Stimulated activated naive CD8-positive, alpha-beta T cell treated with anti-CD3 and anti-CD28 coated beads, Interleukin-15, amount 100 ng/mL, for 72 hours (primary cell): ENCODE data around the gene SARDH.

ENCODE experiments used
- ATAC-seq: fragments of 150-1000 bp; cut with Tn5 transposase; 2 replicates; pipeline ENCODE4 v1.10.0; 2021; ENCODE audit warnings: mild to moderate bottlenecking, moderate library complexity
- DNase-seq, 2 donors: peaks; one replicate each; pipeline ENCODE4 v3.0.0; 2021 to 2022
- H3K27ac Mint-ChIP-seq, 2 donors: one replicate each; pipeline ENCODE4 v1.8.0; 2022; ENCODE audit warnings: mild to moderate bottlenecking in 2 of 2, mixed read lengths in 2 of 2, moderate library complexity in 2 of 2
- H3K27me3 Mint-ChIP-seq: one replicate; pipeline ENCODE4 v1.8.0; 2022; ENCODE audit warnings: mixed read lengths
- H3K4me1 Mint-ChIP-seq: one replicate; pipeline ENCODE4 v1.8.0; 2022; ENCODE audit warnings: mild to moderate bottlenecking, mixed read lengths
- H3K4me3 Mint-ChIP-seq, 2 donors: one replicate each; pipeline ENCODE4 v1.8.0; 2022; ENCODE audit warnings: mild to moderate bottlenecking in 2 of 2, mixed read lengths in 2 of 2, moderate library complexity in 1 of 2
- H3K9me3 Mint-ChIP-seq, 2 donors: one replicate each; pipeline ENCODE4 v1.8.0; 2022; ENCODE audit warnings: mixed read lengths in 2 of 2

Gene SARDH

DNA sequence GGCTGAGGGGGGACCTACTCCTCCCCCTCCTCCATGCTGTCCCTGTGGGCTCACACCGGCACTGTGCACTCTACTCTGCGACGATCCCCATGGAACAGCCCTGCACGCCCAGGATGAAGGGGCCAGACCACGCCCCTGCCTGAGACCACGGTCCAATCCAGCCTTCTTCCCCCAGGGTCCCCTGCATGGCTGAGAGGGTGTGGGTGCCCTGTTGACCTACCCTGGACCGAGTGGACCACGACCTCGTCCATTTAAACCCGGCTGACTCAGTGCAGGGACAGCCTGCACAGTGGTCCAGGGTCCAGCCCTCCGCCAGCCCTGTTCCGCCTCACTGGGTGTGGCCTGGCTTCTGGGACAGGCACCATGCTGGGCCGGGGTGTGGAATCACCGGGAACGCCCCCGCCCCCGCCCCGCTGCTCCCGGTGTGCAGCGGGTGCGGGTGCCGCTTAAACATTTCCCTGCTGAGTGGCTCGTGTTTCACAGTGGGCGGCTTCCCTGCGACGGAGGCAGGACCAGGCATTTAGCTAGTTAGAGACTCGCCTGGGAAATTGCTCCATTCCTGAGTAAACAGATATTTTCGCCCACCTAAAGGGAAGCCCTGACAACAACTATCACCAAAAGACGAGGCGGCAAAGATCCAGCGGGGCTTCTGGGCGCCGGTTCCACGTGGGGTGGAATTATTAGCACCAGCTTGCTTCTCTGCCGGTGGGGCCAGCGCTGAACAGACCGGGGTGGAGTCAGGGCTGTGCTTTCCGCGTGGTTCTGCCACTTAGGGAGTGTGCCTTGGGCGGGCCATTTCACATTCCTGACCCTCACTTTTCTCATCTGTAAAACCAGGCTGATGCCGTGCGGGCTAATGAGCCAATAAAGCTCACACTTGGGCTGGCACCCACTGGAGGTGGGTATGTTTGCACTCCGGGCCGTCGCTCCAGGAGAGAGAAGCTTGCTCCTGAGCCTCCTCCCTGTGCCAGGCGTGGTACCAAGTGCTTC, 79.4 kb downstream of the SARDH start:
- Mint-ChIP-seq H3K27ac (no peak overlapping the region), H3K4me3 (peak overlapping the region in 1 of 2 donors; percentile 24), H3K4me1 (peaks cover 34% of the 10 kb centered on the region), H3K27me3 (peaks cover 61% of the 10 kb centered on the region), H3K9me3 (no peaks in the 10 kb centered on the region)
- ATAC-seq (no peak), DNase-seq (no peak)

GRCh38 chr9:133657120-133657661, 81.0 kb downstream of the SARDH start:
- Mint-ChIP-seq H3K4me1 (peaks cover 34% of the 10 kb centered on the region), H3K4me3 (no peak overlapping the region), H3K9me3 (no peaks in the 10 kb centered on the region), H3K27ac (no peak overlapping the region), H3K27me3 (peaks cover 76% of the 10 kb centered on the region)
- ATAC-seq (no peak), DNase-seq (no peak)

DNA sequence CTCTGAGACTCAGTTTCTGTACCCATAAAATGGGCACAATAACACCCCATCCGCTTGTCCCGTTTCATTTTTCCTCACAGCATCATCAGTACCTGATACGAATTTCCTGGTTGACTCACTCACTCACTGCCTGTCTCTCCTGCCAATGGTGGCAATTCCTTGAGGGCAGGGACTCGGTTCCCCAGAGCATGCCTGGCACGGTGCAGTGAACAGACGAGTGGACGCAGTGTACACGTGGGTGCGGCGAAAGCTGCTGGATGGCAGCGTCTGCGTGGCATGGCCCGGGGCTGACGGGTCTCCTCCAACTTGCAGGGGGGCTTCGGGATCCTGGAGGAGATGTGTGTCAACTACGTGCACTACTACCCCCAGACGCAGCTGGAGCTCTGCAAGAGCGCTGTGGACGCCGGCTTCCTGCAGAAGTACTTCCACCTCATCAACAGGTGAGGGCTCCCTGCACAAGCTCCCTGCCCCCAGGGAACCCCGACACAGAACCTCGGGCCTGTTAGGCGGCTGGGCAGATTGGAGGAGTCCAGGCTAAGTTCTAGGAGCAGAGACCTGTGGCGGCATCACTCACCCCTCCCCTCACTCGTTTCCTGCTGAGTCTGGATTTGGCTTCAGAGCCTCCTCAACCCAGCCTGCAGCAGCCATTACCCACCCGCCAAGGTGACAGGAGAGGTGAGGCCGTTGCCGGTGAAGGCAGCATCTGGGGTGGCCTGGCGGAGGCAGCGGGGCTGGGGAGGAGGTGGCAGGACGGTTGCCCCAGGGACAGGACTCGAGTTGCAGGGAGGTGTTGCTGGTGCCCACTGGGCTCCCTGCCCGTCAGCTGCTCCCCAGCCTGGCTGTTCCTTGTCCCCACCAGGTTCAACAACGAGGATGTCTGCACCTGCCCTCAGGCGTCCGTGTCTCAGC, 81.7 kb downstream of the SARDH start:
- H3K9me3 Mint-ChIP-seq = no peaks in the 10 kb centered on the region
- no peak overlapping the region for H3K27ac Mint-ChIP-seq
- peaks cover 80% of the 10 kb centered on the region for H3K27me3 Mint-ChIP-seq
- H3K4me1 Mint-ChIP-seq = peaks cover 34% of the 10 kb centered on the region
- peak in 1 of 2 donors; percentile 29 for DNase-seq
- no peak overlapping the region for H3K4me3 Mint-ChIP-seq
- ATAC-seq = peak; percentile 58

- Mint-ChIP-seq H3K4me3 (no peak overlapping the region), H3K4me1 (peaks cover 34% of the 10 kb centered on the region), H3K9me3 (no peaks in the 10 kb centered on the region), H3K27me3 (peaks cover 81% of the 10 kb centered on the region), H3K27ac (no peak overlapping the region)
- DNase-seq (no peak), ATAC-seq (no peak)
Measured at GRCh38 chr9:133655701-133656100, 82.5 kb downstream of the SARDH start.

DNA sequence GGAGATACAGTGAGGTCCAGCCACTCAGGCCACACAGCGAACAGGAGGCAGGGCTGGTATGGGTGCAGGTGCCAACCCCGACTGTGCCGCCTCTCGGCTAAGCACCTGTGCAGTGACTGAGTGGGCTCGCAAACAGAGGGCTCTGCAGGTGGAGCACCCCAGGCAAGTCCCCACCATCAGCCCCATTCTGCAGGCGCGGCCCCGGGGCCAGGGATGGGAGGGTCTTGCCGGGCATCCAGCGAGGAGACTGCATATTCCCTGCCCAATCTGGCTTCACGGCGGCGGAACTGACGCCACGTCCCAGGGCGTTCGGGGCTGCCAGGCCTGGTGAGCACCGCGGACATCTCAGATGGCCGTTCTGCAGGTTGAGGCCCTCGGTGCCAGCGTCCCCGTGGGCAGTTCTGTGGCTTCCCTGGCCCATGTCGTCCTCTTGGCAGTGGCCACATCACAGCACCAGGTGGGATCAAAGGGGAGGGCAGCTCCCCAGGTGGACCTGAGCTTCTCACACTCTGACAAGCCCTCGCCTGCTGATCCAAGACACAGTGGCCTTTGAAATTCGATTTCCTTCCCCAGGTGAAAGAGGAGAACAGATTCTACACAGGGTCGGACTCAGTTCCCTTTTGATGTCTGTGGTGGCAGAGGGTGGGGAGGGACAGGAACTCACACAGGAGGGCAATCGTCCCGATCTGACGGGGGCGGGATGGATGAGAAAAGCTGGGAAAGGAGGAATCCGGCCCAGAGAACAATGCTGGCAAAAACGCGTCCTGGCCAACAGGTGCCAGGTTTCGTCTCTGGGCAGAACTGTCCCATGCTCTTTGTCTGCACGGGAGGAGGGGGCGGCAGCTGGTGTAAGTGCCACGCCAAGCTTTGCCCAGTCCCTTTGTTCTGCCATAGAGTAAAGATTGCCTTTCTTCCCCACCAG, 83.2 kb downstream of the SARDH start:
- ATAC-seq = no peak
- H3K27ac Mint-ChIP-seq = no peak overlapping the region

DNA sequence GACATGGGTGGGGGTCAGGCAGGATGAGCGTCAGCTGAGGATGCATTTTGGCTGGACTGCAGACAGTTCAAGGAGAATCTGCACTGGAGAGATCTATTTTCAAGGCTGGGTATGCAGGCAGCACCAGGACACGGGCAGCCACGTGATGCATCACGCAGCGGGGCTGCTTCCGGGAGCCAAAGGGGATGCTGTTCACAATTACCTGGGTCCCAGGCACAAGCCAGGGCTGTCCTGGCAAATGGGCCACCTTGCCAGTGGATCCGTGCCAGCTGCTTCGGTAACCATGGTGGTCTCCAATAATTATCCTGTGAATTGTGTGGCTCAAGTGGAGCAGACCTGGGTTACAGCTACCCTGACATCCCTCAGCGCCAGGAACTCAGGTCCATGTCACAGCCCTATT, 84.5 kb downstream of the SARDH start:
- ATAC-seq (no peak), DNase-seq (no peak)
- Mint-ChIP-seq H3K27me3 (peaks cover 73% of the 10 kb centered on the region), H3K4me1 (peaks cover 18% of the 10 kb centered on the region), H3K27ac (no peak overlapping the region), H3K9me3 (no peaks in the 10 kb centered on the region), H3K4me3 (no peak overlapping the region)

More for the DNA sequence above, 83.2 kb downstream of the SARDH start:
- Mint-ChIP-seq H3K9me3 (no peaks in the 10 kb centered on the region), H3K4me3 (no peak overlapping the region), H3K4me1 (peaks cover 31% of the 10 kb centered on the region), H3K27me3 (peaks cover 83% of the 10 kb centered on the region)
- no peak for DNase-seq

DNA sequence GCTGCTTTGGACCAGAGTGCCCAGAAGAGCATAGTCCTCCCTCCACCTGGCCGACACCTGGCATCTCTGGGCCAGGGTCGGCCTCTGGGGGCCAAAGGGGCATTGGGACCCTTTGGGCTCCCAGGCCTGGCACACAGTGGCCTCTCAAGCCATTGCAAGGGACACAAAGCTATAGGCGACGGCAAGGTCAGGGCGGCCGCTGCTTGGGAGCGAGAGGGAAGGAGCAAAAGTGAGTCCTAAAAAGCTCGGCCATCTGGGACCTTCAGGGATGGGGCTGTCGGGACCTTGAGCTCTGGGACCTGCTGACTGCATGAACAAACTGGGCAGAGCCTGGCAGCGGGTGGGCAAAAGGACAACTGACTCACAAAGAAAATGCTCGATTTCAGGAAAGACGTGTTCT, 88.1 kb downstream of the SARDH start:
- Mint-ChIP-seq H3K4me3 (no peak overlapping the region), H3K4me1 (no peaks in the 10 kb centered on the region), H3K9me3 (no peaks in the 10 kb centered on the region), H3K27ac (peak overlapping the region in 1 of 2 donors; percentile 40), H3K27me3 (peaks cover 37% of the 10 kb centered on the region)
- DNase-seq = no peak
- no peak for ATAC-seq

- no peak overlapping the region for H3K27ac Mint-ChIP-seq
- H3K4me3 Mint-ChIP-seq = no peak overlapping the region
- DNase-seq (no peak), ATAC-seq (no peak)
- H3K27me3 Mint-ChIP-seq = peaks cover 30% of the 10 kb centered on the region
- no peaks in the 10 kb centered on the region for H3K4me1 Mint-ChIP-seq
- no peaks in the 10 kb centered on the region for H3K9me3 Mint-ChIP-seq
Measured at GRCh38 chr9:133649194-133649593, 89.0 kb downstream of the SARDH start.

GRCh38 chr9:133647765-133648469, 90.2 kb downstream of the SARDH start:
- no peak overlapping the region for H3K4me3 Mint-ChIP-seq
- no peaks in the 10 kb centered on the region for H3K9me3 Mint-ChIP-seq
- no peak for DNase-seq
- H3K4me1 Mint-ChIP-seq = no peaks in the 10 kb centered on the region
- no peak overlapping the region for H3K27ac Mint-ChIP-seq
- ATAC-seq = no peak
- H3K27me3 Mint-ChIP-seq = peaks cover 23% of the 10 kb centered on the region

DNA sequence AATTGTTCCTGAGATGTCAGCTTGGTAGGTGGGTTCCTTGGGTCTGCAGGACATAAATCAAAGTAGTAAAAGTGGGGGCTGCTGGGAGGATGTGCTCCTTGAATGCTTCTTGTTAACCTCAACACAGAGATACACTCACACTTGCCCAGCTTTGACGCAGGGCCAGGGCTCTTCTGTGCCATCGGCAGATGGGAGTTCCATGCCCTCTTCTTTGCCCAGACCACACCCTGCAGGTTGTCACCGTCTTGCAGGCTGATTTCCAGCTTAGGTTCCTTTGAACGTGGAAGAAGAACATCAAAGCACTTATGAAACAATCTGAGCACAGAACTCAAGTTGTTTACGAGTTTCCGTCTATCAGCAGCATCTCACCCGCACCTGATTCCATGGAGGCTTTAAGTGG, 91.0 kb downstream of the SARDH start:
- no peak for DNase-seq
- no peaks in the 10 kb centered on the region for H3K9me3 Mint-ChIP-seq
- H3K4me3 Mint-ChIP-seq = no peak overlapping the region
- no peak overlapping the region for H3K27ac Mint-ChIP-seq
- no peaks in the 10 kb centered on the region for H3K4me1 Mint-ChIP-seq
- peaks cover 15% of the 10 kb centered on the region for H3K27me3 Mint-ChIP-seq
- ATAC-seq = no peak

GRCh38 chr9:133645021-133645765, 93.0 kb downstream of the SARDH start:
- no peaks in the 10 kb centered on the region for H3K4me1 Mint-ChIP-seq
- peaks cover 6% of the 10 kb centered on the region for H3K27me3 Mint-ChIP-seq
- H3K9me3 Mint-ChIP-seq = no peaks in the 10 kb centered on the region
- ATAC-seq (no peak), DNase-seq (no peak)
- no peak overlapping the region for H3K27ac Mint-ChIP-seq
- no peak overlapping the region for H3K4me3 Mint-ChIP-seq

DNA sequence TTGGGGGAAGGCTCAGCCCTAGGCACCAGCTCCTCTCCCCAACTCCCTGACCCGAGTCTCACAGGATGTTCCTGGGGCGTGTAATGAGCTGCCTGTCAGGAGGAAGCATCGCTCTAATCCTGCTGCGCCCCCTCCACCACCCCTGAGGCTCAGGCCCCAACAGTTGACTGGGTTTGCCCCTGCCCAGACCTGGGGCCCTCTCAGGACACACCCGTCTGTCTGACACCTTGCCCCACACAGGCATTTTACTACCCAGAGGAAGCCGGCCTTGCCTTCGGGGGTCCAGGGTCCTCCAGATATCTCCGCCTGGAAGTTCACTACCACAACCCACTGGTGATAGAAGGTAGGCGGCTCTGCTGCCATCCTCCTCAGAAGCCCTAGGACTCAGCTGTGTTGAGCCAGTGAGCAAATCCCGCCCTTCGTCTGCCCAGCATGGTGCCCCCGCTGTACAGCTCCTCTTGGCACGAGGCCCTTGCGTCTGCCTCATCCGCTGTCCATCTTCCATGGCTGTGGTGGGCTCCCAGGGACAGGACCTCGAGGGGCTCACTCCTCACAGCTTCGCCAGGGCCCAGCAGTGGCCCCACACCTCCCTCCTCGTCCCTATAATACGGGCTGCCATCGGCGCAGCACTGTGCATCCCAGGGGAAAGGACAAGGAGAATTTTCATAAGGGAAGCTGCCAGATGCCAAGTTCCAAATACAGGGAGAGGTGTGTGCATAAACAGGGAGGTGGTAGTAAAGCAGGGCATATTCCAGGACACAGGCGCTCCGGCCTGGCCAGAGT, 94.0 kb downstream of the SARDH start:
- no peak overlapping the region for H3K27ac Mint-ChIP-seq
- H3K4me1 Mint-ChIP-seq = no peaks in the 10 kb centered on the region
- no peak for DNase-seq
- H3K4me3 Mint-ChIP-seq = no peak overlapping the region
- no peaks in the 10 kb centered on the region for H3K9me3 Mint-ChIP-seq
- H3K27me3 Mint-ChIP-seq = no peaks in the 10 kb centered on the region
- ATAC-seq = no peak

DNA sequence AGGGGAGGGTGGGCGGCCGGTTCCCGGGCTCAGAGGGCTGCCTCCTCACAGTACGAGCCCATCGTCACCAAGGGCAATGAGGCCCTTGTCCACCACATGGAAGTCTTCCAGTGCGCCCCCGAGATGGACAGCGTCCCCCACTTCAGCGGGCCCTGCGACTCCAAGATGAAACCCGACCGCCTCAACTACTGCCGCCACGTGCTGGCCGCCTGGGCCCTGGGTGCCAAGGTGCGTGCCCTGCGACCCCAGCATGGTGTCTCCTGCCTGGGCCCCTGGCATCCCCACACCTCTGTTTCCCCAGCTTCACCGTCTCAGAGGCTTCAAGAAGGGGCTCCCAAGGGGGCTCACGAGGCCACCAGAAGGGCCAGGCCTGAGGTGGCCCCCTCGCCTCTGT, 94.8 kb downstream of the SARDH start:
- Mint-ChIP-seq H3K27ac (no peak overlapping the region), H3K27me3 (no peaks in the 10 kb centered on the region), H3K4me3 (no peak overlapping the region), H3K4me1 (no peaks in the 10 kb centered on the region), H3K9me3 (no peaks in the 10 kb centered on the region)
- DNase-seq (no peak), ATAC-seq (no peak)
